PFSK-1 (cell line): ENCODE data around the gene AP3S1.

Source experiments
- POLR2AphosphoS5 ChIP-seq: IDR thresholded peaks from 2 replicates; pipeline ENCODE4 v1.6.1; 2012; ENCODE audit warnings: low read depth, mild to moderate bottlenecking, control low read depth, low read length, moderate library complexity
- REST ChIP-seq, 2 experiments: IDR thresholded peaks; 2 replicates each; pipeline versions ENCODE4 v1.6.1 to v1.8.0; 2011 to 2012; ENCODE audit warnings: low read depth in 2 of 2, low read length in 2 of 2, control low read depth in 1 of 2, inconsistent platforms in 1 of 2, mild to moderate bottlenecking in 1 of 2, moderate library complexity in 1 of 2; ENCODE audit not compliant: insufficient read depth in 1 of 2

- TF ChIP-seq REST (IDR thresholded peaks at IDR 0.05; ENCODE audit: insufficient read depth in 1 of 2, low read depth in 2 of 2, low read length in 2 of 2) (no peak), POLR2AphosphoS5 (no peak)
Measured at GRCh38 chr5:115843444-115844130, 1.9 kb downstream of the AP3S1 start.
